ENCODE results near the gene SDHAF2. TPM values are rescaled to one million over a fixed set of nuclear protein-coding genes. Genes with fewer than 3 reads are reported as not detected.

Gene SDHAF2
- total RNA-seq, 2 experiments from 2014 or later = 51.6 to 54.3 TPM

- Mint-ChIP-seq H3K9me3 (ENCODE audit: insufficient read depth) (no peaks in the 10 kb centered on the region), H3K27ac (no peak overlapping the region), H3K4me1 (ENCODE audit: low read depth) (no peaks in the 10 kb centered on the region), H3K4me3 (no peak overlapping the region), H3K36me3 (ENCODE audit: low read depth) (peaks cover 60% of the 10 kb centered on the region), H3K27me3 (ENCODE audit: low read depth) (no peaks in the 10 kb centered on the region)
- ATAC-seq (no peak), DNase-seq (no peak)
- ChIA-PET POLR2A (no interaction called here), CTCF (interaction anchor here (0.6 to 1.6 kb wide), 2 partner anchors 8 to 11 kb away, joined by 3 to 5 read pairs; partner anchors contain the start of gene TMEM216)
These were observed 25.3 kb upstream of the SDHAF2 start for GRCh38 chr11:61404641-61405040.

GRCh38 chr11:61406067-61406466 lies 23.9 kb upstream of the SDHAF2 start:
- DNase-seq (no peak), ATAC-seq (no peak)
- CTCF ChIA-PET = interaction anchor here (1.6 kb wide), 1 partner anchor 13 kb away, joined by 5 read pairs; the partner anchor contains the start of gene TMEM216
- Mint-ChIP-seq H3K9me3 (ENCODE audit: insufficient read depth) (no peaks in the 10 kb centered on the region), H3K36me3 (ENCODE audit: low read depth) (peaks cover 63% of the 10 kb centered on the region), H3K4me3 (no peak overlapping the region), H3K27me3 (ENCODE audit: low read depth) (no peaks in the 10 kb centered on the region), H3K27ac (no peak overlapping the region), H3K4me1 (ENCODE audit: low read depth) (no peaks in the 10 kb centered on the region)
- POLR2A ChIA-PET = no interaction called here

GRCh38 chr11:61406991-61407728 lies 22.8 kb upstream of the SDHAF2 start:
- H3K4me1 Mint-ChIP-seq (ENCODE audit: low read depth) = no peaks in the 10 kb centered on the region
- CTCF ChIA-PET = interaction anchor here (1.4 to 2.6 kb wide), 2 partner anchors 14 to 21 kb away, joined by 5 to 7 read pairs; no protein-coding TSS in a partner anchor
- DNase-seq = no peak
- no peaks in the 10 kb centered on the region for H3K9me3 Mint-ChIP-seq (ENCODE audit: insufficient read depth)
- no peak for ATAC-seq
- peaks cover 68% of the 10 kb centered on the region for H3K36me3 Mint-ChIP-seq (ENCODE audit: low read depth)
- H3K27me3 Mint-ChIP-seq (ENCODE audit: low read depth) = no peaks in the 10 kb centered on the region
- H3K27ac Mint-ChIP-seq = no peak overlapping the region
- POLR2A ChIA-PET = no interaction called here
- H3K4me3 Mint-ChIP-seq = no peak overlapping the region

GRCh38 chr11:61411589-61411988 lies 18.3 kb upstream of the SDHAF2 start:
- CTCF ChIA-PET = interaction anchor here (1.3 to 1.7 kb wide), 2 partner anchors 26 to 75 kb away, joined by 3 to 6 read pairs; no protein-coding TSS in a partner anchor
- no peak overlapping the region for H3K4me3 Mint-ChIP-seq
- no peak for ATAC-seq
- no peaks in the 10 kb centered on the region for H3K27me3 Mint-ChIP-seq (ENCODE audit: low read depth)
- H3K27ac Mint-ChIP-seq = no peak overlapping the region
- peaks cover 19% of the 10 kb centered on the region for H3K4me1 Mint-ChIP-seq (ENCODE audit: low read depth)
- no peak for DNase-seq
- H3K9me3 Mint-ChIP-seq (ENCODE audit: insufficient read depth) = no peaks in the 10 kb centered on the region
- POLR2A ChIA-PET = interaction anchor here (0.6 to 1.4 kb wide), 4 partner anchors 10 to 180 kb away, joined by 3 read pairs; partner anchors contain the start of genes CPSF7 and SDHAF2
- peaks cover 71% of the 10 kb centered on the region for H3K36me3 Mint-ChIP-seq (ENCODE audit: low read depth)

- ChIA-PET POLR2A (interaction anchor here (0.9 kb wide), 1 partner anchor 16 kb away, joined by 4 read pairs; the partner anchor contains the start of genes CPSF7 and SDHAF2), CTCF (interaction anchor here (1.1 to 1.9 kb wide), 2 partner anchors 22 to 119 kb away, joined by 3 to 5 read pairs; partner anchors contain the start of gene VWCE)
- H3K4me3 Mint-ChIP-seq = no peak overlapping the region
- H3K36me3 Mint-ChIP-seq (ENCODE audit: low read depth) = peaks cover 74% of the 10 kb centered on the region
- DNase-seq = no peak
- H3K27ac Mint-ChIP-seq = peak overlapping the region; percentile 72
- peaks cover 34% of the 10 kb centered on the region for H3K4me1 Mint-ChIP-seq (ENCODE audit: low read depth)
- no peak for ATAC-seq
- no peaks in the 10 kb centered on the region for H3K9me3 Mint-ChIP-seq (ENCODE audit: insufficient read depth)
- H3K27me3 Mint-ChIP-seq (ENCODE audit: low read depth) = no peaks in the 10 kb centered on the region
These were observed 16.4 kb upstream of the SDHAF2 start for GRCh38 chr11:61413496-61413895.

GRCh38 chr11:61414547-61414946 lies 15.4 kb upstream of the SDHAF2 start:
- no peak for DNase-seq
- Mint-ChIP-seq H3K27ac (peak overlapping the region; percentile 78), H3K27me3 (ENCODE audit: low read depth) (no peaks in the 10 kb centered on the region), H3K4me3 (no peak overlapping the region), H3K4me1 (ENCODE audit: low read depth) (peaks cover 37% of the 10 kb centered on the region), H3K9me3 (ENCODE audit: insufficient read depth) (no peaks in the 10 kb centered on the region), H3K36me3 (ENCODE audit: low read depth) (peaks cover 78% of the 10 kb centered on the region)
- ChIA-PET POLR2A (interaction anchor here (1.2 kb wide), 1 partner anchor 15 kb away, joined by 3 read pairs; the partner anchor contains the start of genes CPSF7 and SDHAF2), CTCF (interaction anchor here (0.7 to 1.9 kb wide), 2 partner anchors 21 to 78 kb away, joined by 3 to 5 read pairs; no protein-coding TSS in a partner anchor)
- ATAC-seq = no peak

- ChIA-PET CTCF (no interaction called here), POLR2A (interaction anchor here (1.2 kb wide), 1 partner anchor 14 kb away, joined by 3 read pairs; the partner anchor contains the start of genes CPSF7 and SDHAF2)
- Mint-ChIP-seq H3K9me3 (ENCODE audit: insufficient read depth) (no peaks in the 10 kb centered on the region), H3K27me3 (ENCODE audit: low read depth) (no peaks in the 10 kb centered on the region), H3K4me1 (ENCODE audit: low read depth) (peaks cover 43% of the 10 kb centered on the region), H3K4me3 (no peak overlapping the region), H3K36me3 (ENCODE audit: low read depth) (peaks cover 83% of the 10 kb centered on the region), H3K27ac (peak overlapping the region; percentile 78)
- no peak for DNase-seq
- ATAC-seq = no peak
These were observed 14.5 kb upstream of the SDHAF2 start for GRCh38 chr11:61415381-61415780.

- DNase-seq (no peak), ATAC-seq (no peak)
- H3K9me3 Mint-ChIP-seq (ENCODE audit: insufficient read depth) = no peaks in the 10 kb centered on the region
- H3K4me3 Mint-ChIP-seq = no peak overlapping the region
- ChIA-PET POLR2A (interaction anchor here (1.0 to 2.3 kb wide), 2 partner anchors 13 to 15 kb away, joined by 3 to 14 read pairs; partner anchors contain the start of genes CPSF7 and SDHAF2), CTCF (interaction anchor here (0.9 to 1.6 kb wide), 4 partner anchors 9 to 123 kb away, joined by 3 to 8 read pairs (median 4); partner anchors contain the start of gene VWCE)
- H3K36me3 Mint-ChIP-seq (ENCODE audit: low read depth) = peaks cover 81% of the 10 kb centered on the region
- H3K27me3 Mint-ChIP-seq (ENCODE audit: low read depth) = no peaks in the 10 kb centered on the region
- H3K27ac Mint-ChIP-seq = peak overlapping the region; percentile 62
- H3K4me1 Mint-ChIP-seq (ENCODE audit: low read depth) = peaks cover 51% of the 10 kb centered on the region
These were observed 13.0 kb upstream of the SDHAF2 start for GRCh38 chr11:61416941-61417340.

- peak overlapping the region; percentile 35 for H3K27ac Mint-ChIP-seq
- peaks cover 85% of the 10 kb centered on the region for H3K36me3 Mint-ChIP-seq (ENCODE audit: low read depth)
- ATAC-seq = peak; percentile 35
These were observed 12.3 kb upstream of the SDHAF2 start for GRCh38 chr11:61417670-61418069.

GRCh38 chr11:61418136-61418535 lies 11.8 kb upstream of the SDHAF2 start:
- CTCF ChIA-PET = interaction anchor here (0.8 to 1.6 kb wide), 4 partner anchors 11 to 124 kb away, joined by 3 to 8 read pairs (median 4); partner anchors contain the start of genes CPSF7, SDHAF2 and VWCE
- Mint-ChIP-seq H3K36me3 (ENCODE audit: low read depth) (peaks cover 83% of the 10 kb centered on the region), H3K27ac (no peak overlapping the region), H3K4me3 (no peak overlapping the region), H3K27me3 (ENCODE audit: low read depth) (no peaks in the 10 kb centered on the region), H3K9me3 (ENCODE audit: insufficient read depth) (no peaks in the 10 kb centered on the region), H3K4me1 (ENCODE audit: low read depth) (peaks cover 58% of the 10 kb centered on the region)
- DNase-seq = no peak
- no peak for ATAC-seq
- POLR2A ChIA-PET = interaction anchor here (0.8 to 2.3 kb wide), 2 partner anchors 12 to 56 kb away, joined by 3 to 14 read pairs; partner anchors contain the start of genes CPSF7, CYB561A3, SDHAF2 and TMEM138

More at GRCh38 chr11:61417670-61418069, 12.3 kb upstream of the SDHAF2 start:
- H3K4me3 Mint-ChIP-seq = no peak overlapping the region
- DNase-seq = no peak
- H3K4me1 Mint-ChIP-seq (ENCODE audit: low read depth) = peaks cover 58% of the 10 kb centered on the region
- H3K27me3 Mint-ChIP-seq (ENCODE audit: low read depth) = no peaks in the 10 kb centered on the region
- ChIA-PET CTCF (interaction anchor here (0.8 to 1.6 kb wide), 6 partner anchors 8 to 123 kb away, joined by 3 to 8 read pairs (median 4); partner anchors contain the start of genes CPSF7, SDHAF2 and VWCE), POLR2A (interaction anchor here (0.8 to 2.3 kb wide), 3 partner anchors 12 to 55 kb away, joined by 3 to 14 read pairs (median 3); partner anchors contain the start of genes CPSF7, CYB561A3, SDHAF2 and TMEM138)
- H3K9me3 Mint-ChIP-seq (ENCODE audit: insufficient read depth) = no peaks in the 10 kb centered on the region

- Mint-ChIP-seq H3K27me3 (ENCODE audit: low read depth) (no peaks in the 10 kb centered on the region), H3K4me3 (no peak overlapping the region), H3K36me3 (ENCODE audit: low read depth) (peaks cover 81% of the 10 kb centered on the region), H3K9me3 (ENCODE audit: insufficient read depth) (no peaks in the 10 kb centered on the region), H3K27ac (no peak overlapping the region), H3K4me1 (ENCODE audit: low read depth) (peaks cover 58% of the 10 kb centered on the region)
- ChIA-PET POLR2A (interaction anchor here (0.7 kb wide), 1 partner anchor 10 kb away, joined by 3 read pairs; no protein-coding TSS in a partner anchor), CTCF (interaction anchor here (1.1 to 2.8 kb wide), 2 partner anchors 13 to 24 kb away, joined by 3 to 15 read pairs; no protein-coding TSS in a partner anchor)
- DNase-seq = no peak
- no peak for ATAC-seq
These were observed 7.7 kb upstream of the SDHAF2 start for GRCh38 chr11:61422226-61422625.
